Peyer's patch (tissue), 4 donors: ENCODE measurements around the gene PCNX1.

Experiments
- CTCF ChIP-seq, 6 experiments: fragments of 450-650 bp in 4 of 6; fragments of 200-600 bp in 2 of 6; sonication (generic) in 1 of 6; IDR thresholded peaks; one replicate each; pipeline ENCODE4 v1.5.1; 2017 to 2019; ENCODE audit warnings: antibody characterized with exemption in 6 of 6, mild to moderate bottlenecking in 3 of 6, moderate library complexity in 1 of 6
- POLR2A ChIP-seq, 2 donors: fragments of 450-650 bp; IDR thresholded peaks; one replicate each; pipeline ENCODE4 v1.5.1; 2017; ENCODE audit warnings: antibody characterized with exemption in 2 of 2, mild to moderate bottlenecking in 2 of 2, moderate library complexity in 2 of 2

- TF ChIP-seq CTCF (IDR thresholded peaks at IDR 0.05) (no peak), POLR2A (IDR thresholded peaks at IDR 0.05) (no peak)
Measured at GRCh38 chr14:70890826-70891659, 16.2 kb upstream of the PCNX1 start.
